Middle frontal gyrus (tissue), 1 donor: ENCODE results near the gene PLK2.

Experiments used
- DNase-seq: peaks from one replicate; pipeline ENCODE4 v3.0.0-alpha.2; 2015; ENCODE audit warnings: low spot score; ENCODE audit errors: extremely low spot score

The PLK2 gene

DNA sequence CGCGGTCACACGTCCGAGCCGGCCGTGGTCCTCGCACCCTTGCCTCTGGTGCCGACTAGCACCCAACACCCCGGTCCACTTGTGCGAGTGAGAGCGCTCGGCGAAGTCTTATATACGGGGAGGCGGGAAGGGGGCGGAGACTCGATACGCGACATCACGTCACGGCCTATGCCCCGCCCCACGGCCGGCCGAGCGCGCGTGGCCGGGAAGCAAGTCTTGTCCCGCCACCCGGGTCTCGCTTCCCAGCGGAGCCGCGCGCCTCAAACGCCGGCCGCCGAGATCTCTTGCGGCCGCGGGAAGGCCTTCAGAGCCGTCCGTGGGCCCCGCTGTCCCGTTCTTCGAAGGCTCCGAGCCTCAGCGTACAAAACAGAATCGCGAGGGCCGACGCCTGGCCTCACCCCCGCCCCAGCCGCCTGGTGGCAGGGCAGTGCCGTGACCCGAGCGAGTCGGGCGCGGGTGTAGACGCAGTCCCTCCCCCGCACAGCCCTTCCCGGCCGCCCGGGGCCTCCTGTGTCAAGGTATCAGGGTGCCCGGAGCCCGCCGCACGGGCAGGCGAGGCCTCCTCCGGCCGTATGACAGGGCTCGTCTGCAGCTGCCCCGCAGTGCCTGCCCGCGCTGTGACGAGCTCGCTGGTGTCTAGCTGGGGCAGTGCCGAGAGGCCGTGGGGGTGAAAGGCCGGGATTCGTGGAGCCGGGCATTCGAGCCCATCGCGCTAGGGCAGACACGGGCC lies at the start of gene PLK2:
Gene PLK2, minus strand, starts transcription at position 85 of the 730 bp plus-strand sequence. CDS start 127 bp downstream, outside the sequence.
- peak; percentile 89 for DNase-seq

DNA sequence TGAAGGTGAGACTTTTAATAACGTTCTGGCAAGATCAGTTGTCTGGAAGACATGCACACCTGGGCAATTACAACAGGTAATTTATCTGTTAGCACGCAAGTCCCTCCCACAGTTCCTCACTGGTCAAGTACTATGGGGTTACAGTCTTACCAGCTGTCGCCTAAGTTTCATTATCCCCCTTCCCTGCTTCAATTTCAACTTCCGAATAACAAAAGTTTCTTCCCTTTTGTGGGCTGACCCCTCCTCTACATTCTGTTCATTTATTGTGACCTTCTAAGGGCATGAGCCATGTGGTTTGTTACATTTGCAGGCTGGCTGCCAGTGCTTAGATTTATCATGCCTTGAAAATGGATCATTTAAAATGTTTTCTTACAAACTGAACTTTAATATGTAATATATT lies 47.8 kb upstream of the PLK2 start:
- no peak for DNase-seq

DNA sequence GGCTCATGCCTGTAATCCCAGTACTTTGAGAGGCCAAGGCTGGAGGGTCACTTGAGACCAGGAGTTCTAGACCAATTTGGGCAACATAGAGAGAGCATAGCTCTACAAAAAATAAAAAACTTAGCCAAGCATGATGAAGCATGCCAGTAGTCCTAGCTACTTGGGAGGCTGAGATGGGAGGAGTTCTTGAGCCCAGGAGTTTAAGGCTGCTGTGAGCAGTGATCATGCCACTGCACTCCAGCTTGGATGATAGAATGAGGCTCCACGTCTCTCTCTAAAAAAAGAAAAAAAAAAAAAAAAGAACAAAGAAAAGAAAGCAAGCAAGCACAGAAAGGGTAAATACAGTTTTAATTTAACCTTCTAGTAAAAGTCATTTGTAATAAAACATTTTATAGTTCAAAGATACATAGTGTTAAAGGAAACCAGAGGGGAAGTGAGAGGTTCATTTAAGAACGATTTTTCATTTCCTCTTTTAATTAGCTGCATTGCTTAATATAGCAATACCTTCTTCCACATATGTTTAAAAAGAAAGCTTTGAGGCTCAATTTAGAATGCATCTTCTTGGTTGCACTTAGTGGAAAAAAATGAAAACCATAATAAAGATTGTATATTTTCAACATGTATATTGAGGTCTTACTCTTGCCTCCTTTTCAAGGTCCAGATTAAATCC lies 46.2 kb upstream of the PLK2 start:
- no peak for DNase-seq

DNA sequence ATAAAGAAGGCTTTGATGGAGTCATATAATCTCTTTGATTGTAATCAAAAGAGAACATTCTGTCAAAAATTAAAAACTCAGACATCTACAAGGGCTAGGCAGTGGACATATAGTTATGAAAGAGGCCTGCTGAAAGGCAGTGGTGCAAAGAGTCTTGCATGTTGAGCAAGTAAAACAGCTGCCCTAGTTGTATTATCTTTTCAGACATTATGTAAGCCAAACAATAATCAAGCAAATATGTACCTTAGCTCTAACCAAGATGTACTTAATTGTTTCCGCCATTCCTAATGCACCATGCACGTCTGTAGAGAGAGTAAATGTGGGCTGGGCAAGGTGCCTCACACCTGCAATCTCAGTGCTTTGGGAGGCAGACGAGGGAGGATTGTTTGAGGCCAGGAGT lies 45.6 kb upstream of the PLK2 start:
- no peak for DNase-seq

DNA sequence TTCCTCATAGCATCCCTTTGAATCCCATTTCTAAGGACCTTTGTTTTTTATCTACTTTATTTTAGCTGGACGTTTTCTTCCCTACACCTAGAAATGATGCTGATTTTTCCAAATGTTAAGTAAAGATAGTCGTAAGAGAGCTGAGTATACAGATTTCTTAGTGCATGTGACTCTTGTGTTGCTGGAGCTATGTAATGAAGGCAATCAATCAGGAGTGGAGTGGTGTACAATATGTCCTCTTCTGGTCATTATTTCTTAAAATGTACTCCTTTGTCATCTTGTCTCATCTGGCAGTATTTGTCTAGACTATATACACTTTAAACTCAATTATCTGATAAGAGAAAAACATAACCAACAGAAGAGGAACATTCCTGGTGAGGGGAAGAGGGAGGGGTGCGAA lies 44.9 kb upstream of the PLK2 start:
- no peak for DNase-seq

DNA sequence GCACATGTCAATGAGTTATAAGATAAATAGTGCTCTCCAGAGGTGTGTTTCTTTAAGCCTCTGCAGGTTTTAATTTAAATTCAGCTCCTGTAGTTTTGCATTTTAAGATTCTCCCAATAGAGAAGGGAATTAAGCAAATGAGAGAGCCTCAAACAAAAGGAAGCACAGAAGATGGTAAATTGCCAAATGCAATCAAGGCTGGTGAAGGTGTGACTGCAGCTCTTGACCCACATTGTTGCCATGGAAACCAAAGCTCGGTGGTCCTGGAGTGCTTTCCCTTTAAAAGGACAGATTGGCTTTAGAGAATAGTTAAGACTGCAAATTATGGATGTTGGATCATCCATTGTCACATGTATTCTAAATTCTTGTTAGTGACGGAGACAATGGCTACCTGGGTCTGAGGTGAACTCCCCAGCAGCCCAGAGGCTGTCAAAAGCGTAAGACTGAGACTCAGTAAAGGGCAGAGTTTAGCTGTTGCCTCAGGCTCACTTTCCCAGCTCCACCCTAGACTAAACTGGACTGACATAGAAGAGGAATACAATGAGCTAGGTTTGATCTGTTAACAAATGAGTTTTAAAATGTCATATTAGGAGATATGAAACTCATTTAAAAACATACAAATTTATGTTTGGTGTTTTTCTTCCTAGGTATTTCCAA lies 43.6 kb upstream of the PLK2 start:
- DNase-seq: no peak

DNA sequence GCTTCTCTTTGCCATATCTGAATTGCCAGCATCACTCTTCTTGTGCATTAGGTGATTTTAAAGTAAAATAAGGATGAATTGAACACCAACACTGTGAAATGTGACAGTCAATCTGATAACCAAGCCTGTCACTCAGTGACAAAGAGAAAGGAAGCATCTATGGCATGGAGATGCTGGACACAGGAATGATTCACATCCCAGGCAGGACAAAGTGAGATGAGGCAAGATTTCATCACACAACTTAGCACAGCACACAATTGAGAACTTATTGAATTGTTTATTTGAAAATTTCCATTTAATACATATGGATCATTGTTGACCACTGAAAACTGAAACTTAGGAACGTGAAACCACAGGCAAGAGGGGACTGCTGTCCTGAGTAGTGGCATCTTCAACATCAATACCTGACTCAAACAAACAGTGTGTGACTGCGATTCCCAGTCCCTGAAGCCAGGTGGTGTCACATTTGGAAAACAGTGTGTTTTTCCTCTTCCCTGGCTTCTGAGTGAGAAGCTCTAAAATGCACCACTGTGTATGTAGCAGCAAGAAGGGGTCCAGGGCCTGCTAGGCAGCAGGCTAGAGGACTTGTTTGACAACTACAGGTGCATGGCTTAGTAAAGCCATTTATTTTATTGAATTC lies 42.0 kb upstream of the PLK2 start:
- DNase-seq: no peak

DNA sequence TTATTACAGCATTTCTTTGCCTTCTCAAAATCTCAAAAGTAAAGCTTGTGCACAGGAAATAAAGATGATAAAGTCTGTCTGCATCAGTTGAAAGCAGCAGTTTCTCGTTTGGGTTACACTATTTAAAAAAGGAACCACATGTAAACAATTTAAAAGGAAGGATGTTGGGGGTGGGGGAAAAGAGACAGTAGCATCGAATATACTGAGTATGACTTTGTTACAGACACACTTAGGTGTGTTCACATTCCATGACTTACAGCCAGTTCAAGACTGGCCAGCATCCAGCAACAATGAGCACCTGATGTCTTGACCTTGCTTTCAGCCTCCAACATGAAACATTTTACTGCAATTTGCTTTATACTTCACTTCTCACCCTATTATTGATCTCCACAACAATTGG lies 40.1 kb upstream of the PLK2 start:
- DNase-seq: no peak

DNA sequence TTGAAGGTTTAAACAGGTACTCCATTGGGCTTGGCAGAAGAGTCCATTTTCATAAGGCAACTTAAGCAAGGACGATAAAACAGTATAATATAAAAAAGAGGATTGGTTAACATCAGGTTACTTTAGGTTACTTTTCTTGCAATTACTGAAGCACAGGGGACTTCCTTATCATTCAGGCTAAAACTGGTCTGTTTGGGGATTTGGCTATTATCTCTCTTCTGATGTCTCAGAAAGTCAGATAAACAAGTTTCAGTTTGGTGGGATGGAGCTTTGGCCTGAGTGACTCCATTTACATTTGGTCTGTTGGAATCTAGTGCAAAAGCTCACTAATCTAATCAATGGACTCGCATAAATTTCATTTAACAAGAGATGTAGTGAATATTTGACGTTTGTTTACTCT lies 39.3 kb upstream of the PLK2 start:
- DNase-seq: no peak

DNA sequence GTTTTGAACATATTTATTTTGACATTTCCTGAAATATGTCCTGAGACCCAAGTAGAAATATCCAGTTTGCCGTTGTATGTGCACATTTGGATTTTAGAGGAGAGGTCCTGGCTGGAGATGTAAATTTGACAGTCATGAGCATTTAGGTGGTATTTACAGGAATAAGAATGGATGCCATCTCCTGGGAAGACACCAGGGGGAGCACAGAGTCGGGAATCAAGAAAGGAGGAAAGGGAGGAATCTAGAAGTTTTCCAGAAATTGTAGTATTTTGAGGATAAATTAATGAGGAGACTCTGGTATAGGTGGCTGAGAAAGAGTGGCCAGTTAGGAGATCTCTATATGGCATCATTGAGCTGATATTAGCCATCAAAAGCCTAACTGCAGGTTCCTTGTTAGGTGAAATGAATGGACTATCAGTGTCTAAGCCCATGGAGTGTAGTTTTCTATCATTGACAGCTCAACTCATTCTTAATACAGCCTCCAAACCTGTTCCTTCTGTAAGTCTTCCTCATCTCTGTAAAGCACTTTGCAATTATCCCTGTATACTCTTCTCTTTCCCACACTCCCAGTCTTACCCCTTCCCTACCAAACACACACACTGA lies 38.6 kb upstream of the PLK2 start:
- peak; percentile 57 for DNase-seq

DNA sequence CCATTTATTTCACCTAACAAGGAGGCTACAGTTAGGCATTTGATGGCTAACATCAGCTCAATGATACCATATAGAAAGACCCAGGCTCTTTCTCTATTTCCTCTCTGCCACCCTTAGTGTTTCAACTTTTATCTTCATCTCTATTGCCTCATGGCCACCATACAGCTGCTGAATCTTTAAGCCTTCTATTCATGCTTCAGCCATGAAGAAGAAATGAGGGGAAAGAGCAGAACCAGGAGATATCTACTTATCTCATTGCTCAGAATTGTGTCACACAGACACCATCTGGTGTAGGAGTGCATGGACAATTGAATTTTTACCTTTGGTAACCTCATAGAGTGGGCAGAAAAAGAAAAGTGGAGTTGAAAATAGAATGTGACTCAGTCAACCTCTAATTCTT lies 38.0 kb upstream of the PLK2 start:
- no peak for DNase-seq

DNA sequence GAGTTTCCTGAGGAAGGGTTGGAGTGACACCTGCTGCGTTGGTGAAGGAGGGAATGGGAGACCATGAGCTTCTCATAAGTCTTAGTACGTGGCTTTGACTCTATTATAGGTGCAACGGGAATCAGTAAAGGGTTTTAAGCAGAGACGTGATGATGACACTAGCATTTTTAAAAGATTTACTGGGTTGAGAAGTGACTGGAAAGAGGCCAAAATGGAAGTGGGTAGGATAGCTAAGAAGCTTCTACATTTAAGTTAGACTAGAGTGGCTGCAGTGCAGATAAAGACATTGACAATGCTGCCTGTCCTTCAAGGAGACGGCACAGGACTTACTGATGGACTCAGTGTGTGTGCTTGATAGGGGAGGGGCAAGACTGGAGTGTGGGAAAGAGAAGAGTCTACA lies 37.5 kb upstream of the PLK2 start:
- DNase-seq: no peak

DNA sequence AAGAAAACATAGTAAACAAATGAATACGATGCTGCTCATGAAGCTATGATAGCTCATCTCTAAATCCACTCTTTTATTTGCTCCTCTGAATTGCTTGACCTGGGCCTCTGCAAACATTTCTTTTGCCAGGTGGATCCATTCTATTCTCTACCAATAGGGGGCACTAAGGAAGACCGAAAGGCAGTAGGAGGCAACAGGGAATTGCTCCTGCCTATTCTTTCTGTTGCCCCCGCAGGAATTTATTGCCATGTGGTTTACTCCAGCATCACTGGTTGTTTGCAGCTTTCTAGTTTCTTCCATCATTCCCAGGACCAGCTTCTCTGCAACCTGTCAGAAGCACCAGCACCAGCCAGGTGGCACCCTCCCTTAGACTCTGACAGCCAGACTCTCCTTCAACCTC lies 36.6 kb upstream of the PLK2 start:
- no peak for DNase-seq

DNA sequence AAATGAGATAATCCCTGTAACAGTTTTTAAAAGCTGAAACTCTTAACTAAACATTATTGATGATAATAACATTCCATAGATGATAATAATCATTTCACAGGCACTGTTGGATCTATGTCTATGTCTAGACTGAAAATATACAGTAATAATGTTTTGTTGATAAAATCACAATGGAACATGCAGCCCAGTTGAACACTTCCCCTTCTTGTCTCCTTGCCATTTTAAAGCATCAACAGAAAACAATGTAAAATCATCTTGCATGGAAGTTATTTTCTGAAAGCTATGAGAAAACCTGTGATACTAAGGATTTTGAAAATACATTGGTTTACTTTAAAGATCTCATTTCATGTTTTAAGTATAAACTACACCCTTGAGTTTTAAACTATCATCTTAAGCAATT lies 33.3 kb upstream of the PLK2 start:
- DNase-seq: no peak

DNA sequence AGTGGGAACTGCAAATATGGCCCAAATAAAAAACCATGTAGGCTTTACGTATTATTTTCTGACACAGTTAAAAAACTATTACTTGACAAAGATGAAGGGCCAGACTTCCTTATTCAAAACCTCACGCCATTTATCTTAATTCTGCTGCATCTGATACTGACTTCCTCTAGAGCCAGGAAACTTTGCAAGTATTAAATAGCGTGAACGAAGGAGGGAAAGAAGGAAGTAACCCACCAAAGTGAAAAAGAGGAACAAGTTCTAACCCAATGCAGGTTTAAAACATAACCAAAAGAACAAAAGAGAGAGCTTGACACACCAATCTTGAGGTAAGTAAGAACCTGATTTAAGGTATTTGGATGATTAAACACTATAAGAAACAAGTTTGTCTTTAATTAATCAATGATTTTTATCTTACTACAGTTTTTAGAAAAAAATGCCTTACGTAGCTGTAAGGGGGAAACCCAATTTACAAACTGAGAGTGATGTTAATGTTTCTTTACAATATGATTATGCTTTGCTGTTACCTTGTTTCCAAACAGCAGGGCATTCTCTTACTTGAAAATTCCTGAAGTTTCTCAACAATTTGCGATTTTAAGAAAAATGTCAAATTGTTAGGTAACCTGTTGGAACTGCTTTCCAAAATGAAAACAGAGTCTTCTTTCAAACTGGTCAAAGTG lies 31.5 kb upstream of the PLK2 start, which contains the start of gene GAPT:
Gene GAPT, plus strand, starts transcription at position 220 of the 677 bp plus-strand sequence. CDS start 3,102 bp downstream, outside the sequence.
- DNase-seq: no peak

DNA sequence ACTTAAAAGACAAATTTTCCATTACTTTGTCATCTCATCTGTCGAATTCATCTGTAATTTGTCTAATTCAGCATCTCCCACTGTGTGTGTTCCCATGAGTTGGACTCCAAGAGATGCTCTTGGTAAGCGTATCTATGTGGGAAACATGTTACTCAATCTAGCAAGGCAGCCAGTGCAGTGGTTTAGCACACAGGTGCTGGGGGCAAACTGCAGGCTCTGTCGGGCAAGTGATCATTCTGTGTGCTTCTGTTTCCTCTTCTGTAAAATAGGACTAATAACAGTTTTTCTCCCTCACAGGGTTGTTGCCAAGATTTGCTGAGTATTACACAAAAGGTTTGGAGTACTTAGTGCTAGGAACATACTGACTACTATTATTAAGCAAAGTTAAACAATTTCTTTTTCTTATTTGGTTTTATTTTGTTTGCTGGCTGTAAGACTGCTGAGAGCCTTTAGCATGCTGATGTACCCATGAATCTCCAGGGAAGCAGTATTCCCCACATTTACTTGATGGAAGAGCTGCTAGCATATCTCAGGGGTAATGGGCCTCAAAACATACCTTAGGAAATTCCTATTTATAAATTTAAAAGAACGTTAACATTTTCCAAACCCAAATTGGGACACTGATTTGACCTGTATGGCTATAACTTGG lies 30.6 kb upstream of the PLK2 start:
- no peak for DNase-seq

DNA sequence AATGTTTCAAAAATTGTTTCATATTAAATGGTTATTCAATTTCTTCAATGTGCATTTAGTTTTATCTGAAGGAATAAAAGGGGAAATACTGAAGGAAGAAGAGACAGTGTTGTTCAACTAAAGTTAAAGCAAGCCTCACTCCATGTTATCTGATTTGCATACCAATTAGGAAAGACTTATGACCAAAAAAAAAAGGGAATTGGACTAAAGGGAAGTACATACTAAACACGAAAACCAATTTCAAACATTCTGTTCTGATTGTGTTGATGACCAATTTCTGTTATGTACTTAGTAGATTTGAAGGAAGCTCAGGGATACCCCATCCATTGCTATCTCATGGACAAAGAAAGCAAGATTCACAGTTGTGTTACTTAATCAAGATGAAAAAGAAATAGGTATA lies 26.4 kb upstream of the PLK2 start:
- DNase-seq: no peak

DNA sequence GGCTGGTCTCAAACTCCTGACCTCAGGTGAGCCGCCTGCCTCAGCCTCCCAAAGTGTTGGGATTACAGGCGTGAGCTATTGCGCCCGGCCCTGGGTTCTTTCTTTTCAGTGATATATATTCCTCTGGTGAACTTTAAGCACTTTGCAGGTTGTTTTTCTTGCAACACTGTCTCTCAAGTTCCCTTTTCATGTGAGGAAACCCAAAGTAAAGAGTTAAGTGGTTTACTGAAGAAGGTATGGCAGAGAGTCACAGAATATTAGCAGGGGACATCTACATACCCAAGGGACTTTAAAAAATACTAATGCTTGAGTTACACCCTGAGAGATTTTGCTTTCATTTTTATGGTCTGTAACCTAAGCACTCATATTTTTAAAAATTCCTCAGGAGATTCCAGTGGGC lies 24.6 kb upstream of the PLK2 start:
- DNase-seq: no peak

DNA sequence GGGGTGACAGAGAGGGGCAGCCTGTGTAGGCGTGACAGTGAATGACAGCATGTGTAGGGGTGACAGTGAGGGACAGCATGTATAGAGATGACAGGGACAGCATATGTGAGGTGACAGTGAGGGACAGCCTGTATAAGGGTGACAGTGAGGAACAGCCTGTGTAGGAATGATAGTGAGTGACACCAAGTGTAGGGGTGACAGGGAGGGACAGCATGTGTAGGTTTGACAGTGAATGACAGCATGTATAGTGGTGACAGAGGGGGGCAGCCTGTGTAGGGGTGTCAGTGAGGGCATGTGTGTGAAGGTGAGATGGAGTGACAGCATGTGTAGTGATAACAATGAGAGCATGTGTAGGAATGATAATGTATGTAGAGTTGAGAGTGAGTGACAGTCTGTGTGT lies 22.6 kb upstream of the PLK2 start:
- DNase-seq: no peak

DNA sequence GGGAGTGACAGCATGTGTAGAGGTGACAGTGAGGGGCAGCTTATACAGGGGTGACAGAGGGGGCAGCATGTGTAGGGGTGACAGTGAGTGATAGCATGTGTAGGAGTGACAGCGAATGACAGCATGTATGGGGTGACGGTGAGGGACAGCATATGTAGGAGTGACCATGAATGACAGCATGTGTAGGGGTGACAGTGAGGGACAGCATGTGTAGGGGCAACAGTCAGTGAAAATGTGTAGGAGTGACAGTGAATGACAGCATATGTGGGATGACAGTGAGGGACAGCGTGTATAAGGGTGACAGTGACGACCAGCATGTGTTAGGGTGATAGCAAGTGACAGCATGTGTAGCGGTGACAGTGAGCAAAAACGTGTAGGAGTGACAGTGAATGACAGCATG lies 21.9 kb upstream of the PLK2 start:
- no peak for DNase-seq
